Vagina (tissue), 2 donors: ENCODE data around the gene ACTR5. TPM values are rescaled to one million over a fixed set of nuclear protein-coding genes. Genes with fewer than 3 reads are reported as not detected.
"Not testable (repeated sequence)": the region's sequence is repeated elsewhere in the genome, so short reads cannot be mapped to it uniquely, and the experiment has no call there.

Experiments
- DNase-seq, 2 donors: peaks; one replicate each; pipeline ENCODE4 v3.0.0-alpha.2; 2017; ENCODE audit errors: extremely low spot score in 2 of 2
- H3K27ac ChIP-seq: fragments of 200-600 bp; sonication (generic); one replicate; pipeline ENCODE4 v1.5.1; 2019
- H3K27me3 ChIP-seq: fragments of 200-600 bp; sonication (generic); one replicate; pipeline ENCODE4 v1.5.1; 2019
- H3K36me3 ChIP-seq, 2 donors: fragments of 200-600 bp; sonication (generic); one replicate each; pipeline ENCODE4 v1.5.1; 2017 to 2019
- H3K4me1 ChIP-seq: fragments of 200-600 bp; sonication (generic); one replicate; pipeline ENCODE4 v1.5.1; 2019
- H3K4me3 ChIP-seq, 2 donors: fragments of 200-600 bp; sonication (generic); 1 replicate in 1 of 2; 2 replicates in 1 of 2; pipeline ENCODE4 v1.5.1; 2016 to 2019
- H3K9me3 ChIP-seq: fragments of 200-600 bp; sonication (generic); one replicate; pipeline ENCODE4 v1.5.1; 2019
- CTCF ChIP-seq, 3 experiments: fragments of 450-650 bp in 2 of 3; fragments of 200-600 bp in 1 of 3; sonication (generic) in 1 of 3; IDR thresholded peaks; one replicate each; pipeline ENCODE4 v1.5.1; 2017 to 2019; ENCODE audit warnings: antibody characterized with exemption in 3 of 3, mild to moderate bottlenecking in 2 of 3, moderate library complexity in 2 of 3
- POLR2A ChIP-seq, 2 donors: fragments of 450-650 bp; IDR thresholded peaks; one replicate each; pipeline ENCODE4 v1.6.1; 2017; ENCODE audit warnings: antibody characterized with exemption in 2 of 2, mild to moderate bottlenecking in 2 of 2, moderate library complexity in 2 of 2
- POLR2AphosphoS5 ChIP-seq, 2 donors: sonication (generic); formaldehyde crosslinking; IDR thresholded peaks; one replicate each; pipeline ENCODE4 v1.9.0; 2017; ENCODE audit warnings: antibody characterized with exemption in 2 of 2, mild to moderate bottlenecking in 2 of 2, low read depth in 1 of 2; ENCODE audit not compliant: insufficient read depth in 1 of 2
- intact Hi-C: fragments of 100-400 bp; cut with DNase I; formaldehyde crosslinking; loops from one replicate; pipeline ENCODE4 v1.15.1; 2023
- total RNA-seq: library from RNA; depleted of rRNA; stranded (reverse); fragments of >200 nt; gene quantifications from one replicate; pipeline ENCODE4 v1.2.3, GENCODE V29; 2016

ACTR5 gene
- total RNA-seq, 1 donor from 2014 or later = 18.4 TPM

- Histone ChIP-seq H3K36me3 (no peaks in the 10 kb centered on the region), H3K27ac (no peak overlapping the region), H3K27me3 (peaks cover 3% of the 10 kb centered on the region), H3K9me3 (no peaks in the 10 kb centered on the region), H3K4me3 (no peak overlapping the region), H3K4me1 (peaks cover 23% of the 10 kb centered on the region)
- DNase-seq = no peak
- no peak for TF ChIP-seq POLR2AphosphoS5 (IDR thresholded peaks at IDR 0.05; ENCODE audit: insufficient read depth in 1 of 2, low read depth in 1 of 2)
- no peak for TF ChIP-seq POLR2A (IDR thresholded peaks at IDR 0.05)
- TF ChIP-seq CTCF (IDR thresholded peaks at IDR 0.05) = no peak
- intact Hi-C loops = no loop called here
Measured at GRCh38 chr20:38810926-38811630, 62.8 kb downstream of the ACTR5 start.

- H3K27ac ChIP-seq = no peak overlapping the region
- TF ChIP-seq POLR2AphosphoS5 (IDR thresholded peaks at IDR 0.05; ENCODE audit: insufficient read depth in 1 of 2, low read depth in 1 of 2) = no peak
- no peak for TF ChIP-seq CTCF (IDR thresholded peaks at IDR 0.05)
- no peak for TF ChIP-seq POLR2A (IDR thresholded peaks at IDR 0.05)
- peaks cover 16% of the 10 kb centered on the region for H3K4me1 ChIP-seq
- no peak overlapping the region for H3K4me3 ChIP-seq
- no peaks in the 10 kb centered on the region for H3K27me3 ChIP-seq
- intact Hi-C loops = no loop called here
- DNase-seq = no peak
- no peaks in the 10 kb centered on the region for H3K36me3 ChIP-seq
- H3K9me3 ChIP-seq = no peaks in the 10 kb centered on the region
Measured at GRCh38 chr20:38811769-38812168, 63.5 kb downstream of the ACTR5 start.

GRCh38 chr20:38812182-38812581 is 63.9 kb downstream of the ACTR5 start:
- no peak overlapping the region for H3K4me3 ChIP-seq
- H3K27ac ChIP-seq = no peak overlapping the region
- intact Hi-C loops = no loop called here
- peaks cover 12% of the 10 kb centered on the region for H3K4me1 ChIP-seq
- no peaks in the 10 kb centered on the region for H3K27me3 ChIP-seq
- TF ChIP-seq POLR2AphosphoS5 (IDR thresholded peaks at IDR 0.05; ENCODE audit: insufficient read depth in 1 of 2, low read depth in 1 of 2) (no peak), POLR2A (IDR thresholded peaks at IDR 0.05) (no peak), CTCF (IDR thresholded peaks at IDR 0.05) (no peak)
- H3K36me3 ChIP-seq = no peaks in the 10 kb centered on the region
- no peak for DNase-seq
- H3K9me3 ChIP-seq = no peaks in the 10 kb centered on the region

- TF ChIP-seq POLR2A (IDR thresholded peaks at IDR 0.05) = no peak
- no peak for TF ChIP-seq POLR2AphosphoS5 (IDR thresholded peaks at IDR 0.05; ENCODE audit: insufficient read depth in 1 of 2, low read depth in 1 of 2)
- no peak for TF ChIP-seq CTCF (IDR thresholded peaks at IDR 0.05)
- Histone ChIP-seq H3K36me3 (no peaks in the 10 kb centered on the region), H3K4me3 (no peak overlapping the region), H3K4me1 (peaks cover 8% of the 10 kb centered on the region), H3K27ac (no peak overlapping the region), H3K27me3 (no peaks in the 10 kb centered on the region), H3K9me3 (no peaks in the 10 kb centered on the region)
- intact Hi-C loops = no loop called here
- no peak for DNase-seq
Measured at GRCh38 chr20:38812709-38813573, 64.7 kb downstream of the ACTR5 start.

- H3K27me3 ChIP-seq, intact Hi-C loops, H3K4me3 ChIP-seq, H3K27ac ChIP-seq, H3K9me3 ChIP-seq, H3K36me3 ChIP-seq, DNase-seq, H3K4me1 ChIP-seq: not testable (repeated sequence)
Measured at GRCh38 chr20:38813574-38813962, 65.3 kb downstream of the ACTR5 start.
